Measurements from ENCODE around the gene SRRM5.
A peak's percentile ranks its signal among the peaks of the same experiment; 100 is the strongest.
"Not testable (repeated sequence)": the region's sequence is repeated elsewhere in the genome, so short reads cannot be mapped to it uniquely, and the experiment has no call there.

SRRM5 gene

GRCh38 chr19:43639519-43640423 lies 27.9 kb downstream of the SRRM5 start, which contains the start of gene CADM4:
Gene CADM4, minus strand, starts transcription at chr19:43639850. Its CDS starts 60 bp downstream, at chr19:43639790.
- DNase-seq, result peak in 1 of 2 donors; percentile 40

GRCh38 chr19:43640424-43640757 lies 28.5 kb downstream of the SRRM5 start:
- no peak for DNase-seq

GRCh38 chr19:43641333-43641732 lies 29.4 kb downstream of the SRRM5 start:
- no peak for DNase-seq

- no peak for DNase-seq
These were observed 30.6 kb downstream of the SRRM5 start for GRCh38 chr19:43642531-43642930.

GRCh38 chr19:43643326-43643725 lies 31.4 kb downstream of the SRRM5 start:
- DNase-seq, result no peak

- DNase-seq, result no peak
These were observed 32.3 kb downstream of the SRRM5 start for GRCh38 chr19:43644181-43644580.

DNA sequence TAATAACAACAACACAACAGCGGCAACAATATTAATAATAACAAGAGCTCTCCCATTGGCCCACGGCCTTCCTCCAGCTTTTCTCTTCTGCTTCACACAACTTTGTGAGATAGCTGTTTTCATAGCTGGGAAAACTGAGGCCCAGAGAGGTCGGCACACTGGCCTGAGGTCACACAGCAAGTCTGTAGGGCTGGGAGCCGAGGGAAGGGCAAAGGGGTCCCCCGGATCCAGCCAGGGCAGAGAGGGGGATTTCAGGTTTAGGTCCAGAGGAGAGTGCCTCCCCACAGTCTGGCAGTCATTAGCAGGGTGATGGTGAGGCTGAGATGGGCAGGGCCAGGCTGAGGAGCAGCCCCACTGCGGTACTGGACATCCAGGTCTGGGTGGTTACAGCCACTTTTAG lies 36.7 kb downstream of the SRRM5 start:
- DNase-seq, result no peak

DNA sequence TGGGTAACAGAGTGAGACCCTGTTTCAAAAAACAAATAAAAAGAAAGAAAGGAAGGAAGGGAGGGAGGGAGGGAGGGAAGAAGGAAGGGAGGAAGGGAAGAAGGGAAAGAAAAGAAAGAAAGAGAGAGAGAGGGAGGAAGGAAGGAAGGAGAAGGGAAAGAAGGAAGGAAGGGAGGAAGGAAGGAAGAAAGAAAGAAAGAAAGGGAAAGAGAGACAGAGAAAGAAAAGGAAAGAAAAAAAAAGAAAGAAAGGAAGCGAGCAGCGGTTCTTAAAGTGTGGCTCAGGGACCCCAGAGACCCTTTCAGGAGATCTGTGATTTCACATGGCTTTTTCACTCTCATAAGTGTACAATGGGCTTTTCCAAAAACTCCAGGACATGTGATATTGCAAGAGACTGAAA lies 37.6 kb downstream of the SRRM5 start:
- DNase-seq, result no peak

DNA sequence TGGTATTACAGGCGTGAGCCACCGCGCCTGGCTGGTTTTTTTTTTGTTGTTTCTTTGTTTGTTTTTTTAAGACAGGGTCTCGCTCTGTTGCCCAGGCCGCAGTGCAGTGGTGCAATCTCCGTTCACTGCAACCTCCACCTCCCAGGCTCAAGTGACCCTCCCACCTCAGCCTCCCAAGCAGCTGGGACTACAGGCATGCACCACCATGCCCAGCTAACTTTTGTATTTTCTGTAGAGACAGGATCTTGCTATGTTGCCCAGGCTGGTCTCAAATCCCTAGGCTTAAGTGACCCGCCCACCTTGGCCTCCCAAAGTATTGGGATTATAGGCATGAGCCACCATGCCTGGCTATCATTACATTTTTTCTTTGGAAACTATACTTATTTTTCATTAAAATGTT lies 38.4 kb downstream of the SRRM5 start:
- not testable (repeated sequence) for DNase-seq

DNA sequence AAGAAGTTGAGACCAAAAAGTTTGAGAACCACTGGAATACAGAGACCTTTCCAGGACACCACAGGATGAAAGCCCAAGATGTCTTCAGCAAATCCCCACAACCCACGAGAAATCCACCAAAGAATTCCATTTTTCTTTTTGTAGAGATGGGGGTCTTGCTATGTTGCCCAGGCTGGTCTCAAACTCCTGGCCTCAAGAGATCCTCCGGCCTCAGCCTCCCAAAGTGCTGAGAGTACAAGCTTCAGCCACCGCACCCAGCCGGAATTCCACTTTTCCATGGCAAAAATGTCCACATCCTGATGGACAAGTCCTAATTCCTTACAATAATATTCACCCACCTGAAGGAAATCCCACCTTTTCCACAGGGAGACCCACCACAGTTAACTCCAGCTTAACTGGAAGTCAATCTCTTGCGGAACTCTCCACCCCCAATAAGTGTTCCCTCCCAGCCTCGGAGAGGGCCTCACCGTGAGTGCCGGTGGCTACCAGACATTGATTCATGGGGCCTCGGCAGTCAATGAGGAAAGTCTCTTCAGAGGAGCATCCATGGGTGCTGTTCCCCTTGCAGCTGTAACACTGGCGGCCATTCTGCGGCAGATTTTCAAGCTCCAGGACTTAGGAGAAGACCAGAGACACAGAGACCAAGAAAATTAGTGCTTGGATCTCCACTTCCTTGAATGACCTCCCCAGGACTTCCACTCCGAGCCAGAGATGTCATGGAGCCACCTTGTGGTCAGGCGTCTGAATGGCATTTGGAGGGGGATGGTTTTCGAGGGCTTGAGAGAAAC lies 40.1 kb downstream of the SRRM5 start:
- peak; percentile 60 to 73 for DNase-seq

- no peak for DNase-seq
These were observed 40.6 kb downstream of the SRRM5 start for GRCh38 chr19:43652546-43652874.

GRCh38 chr19:43656436-43656835 lies 44.5 kb downstream of the SRRM5 start:
- no peak for DNase-seq

- DNase-seq, result no peak
These were observed 46.1 kb downstream of the SRRM5 start for GRCh38 chr19:43658001-43658400.

DNA sequence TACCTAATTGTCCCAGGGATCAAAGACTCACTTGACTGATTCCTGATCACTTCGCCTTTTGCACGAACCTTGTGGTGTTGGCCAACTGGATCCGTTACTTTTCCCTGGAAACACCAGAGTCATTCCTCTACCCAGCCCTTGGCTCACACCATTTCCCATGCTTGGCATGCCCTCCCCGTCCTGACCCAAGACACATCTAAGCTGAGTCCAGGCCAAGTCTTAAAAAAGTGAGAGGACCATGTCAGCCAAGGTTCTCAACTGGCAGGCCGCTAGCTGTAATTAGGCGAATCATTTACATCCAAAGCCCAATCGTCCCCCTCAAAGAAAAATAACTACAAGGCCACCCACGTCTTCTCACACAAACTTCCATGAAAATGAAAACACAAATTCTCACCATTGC lies 46.6 kb downstream of the SRRM5 start:
- no peak for DNase-seq

GRCh38 chr19:43660301-43660970 lies 48.5 kb downstream of the SRRM5 start:
- DNase-seq, result no peak

- DNase-seq, result no peak
These were observed 49.1 kb downstream of the SRRM5 start for GRCh38 chr19:43660971-43661360.

DNA sequence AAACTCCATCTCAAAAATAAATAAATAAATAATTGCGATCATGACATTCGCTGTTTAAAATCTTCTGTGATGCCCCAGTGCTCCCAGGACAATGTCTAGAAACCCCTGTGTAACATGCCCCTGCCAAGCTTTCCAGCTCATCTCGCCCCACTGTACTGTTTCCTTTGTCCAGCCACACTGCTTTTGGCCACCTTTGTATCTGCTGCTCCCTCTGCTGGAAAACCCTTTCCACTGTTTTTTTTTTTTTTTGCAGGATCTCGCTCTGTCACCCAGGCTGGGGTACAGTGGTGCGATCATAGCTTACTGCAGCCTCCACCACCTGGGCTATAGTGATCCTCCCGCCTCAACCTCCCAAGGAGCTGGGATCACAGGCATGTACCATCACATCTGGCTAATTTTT lies 50.6 kb downstream of the SRRM5 start:
- DNase-seq, result no peak

- DNase-seq, result no peak
These were observed 52.1 kb downstream of the SRRM5 start for GRCh38 chr19:43664018-43664417.
